Sigmoid colon (tissue), 4 donors: ENCODE data around the gene WDFY4.

Experiments
- POLR2AphosphoS5 ChIP-seq, 4 donors: sonication (generic); formaldehyde crosslinking; IDR thresholded peaks; one replicate each; pipeline ENCODE4 v1.6.1; 2017; ENCODE audit warnings: antibody characterized with exemption in 4 of 4
- TF ChIP-seq, protein P1 (sequence below), 4 experiments: fragments of 450-650 bp in 3 of 4; fragments of 200-600 bp in 1 of 4; IDR thresholded peaks; one replicate each; pipeline ENCODE4 v1.5.1; 2016 to 2019; ENCODE audit warnings: antibody characterized with exemption in 4 of 4, mild to moderate bottlenecking in 3 of 4, moderate library complexity in 2 of 4

GRCh38 chr10:48684463-48684791 is 246 bp upstream of the WDFY4 start:
- TF ChIP-seq, protein P1, sequence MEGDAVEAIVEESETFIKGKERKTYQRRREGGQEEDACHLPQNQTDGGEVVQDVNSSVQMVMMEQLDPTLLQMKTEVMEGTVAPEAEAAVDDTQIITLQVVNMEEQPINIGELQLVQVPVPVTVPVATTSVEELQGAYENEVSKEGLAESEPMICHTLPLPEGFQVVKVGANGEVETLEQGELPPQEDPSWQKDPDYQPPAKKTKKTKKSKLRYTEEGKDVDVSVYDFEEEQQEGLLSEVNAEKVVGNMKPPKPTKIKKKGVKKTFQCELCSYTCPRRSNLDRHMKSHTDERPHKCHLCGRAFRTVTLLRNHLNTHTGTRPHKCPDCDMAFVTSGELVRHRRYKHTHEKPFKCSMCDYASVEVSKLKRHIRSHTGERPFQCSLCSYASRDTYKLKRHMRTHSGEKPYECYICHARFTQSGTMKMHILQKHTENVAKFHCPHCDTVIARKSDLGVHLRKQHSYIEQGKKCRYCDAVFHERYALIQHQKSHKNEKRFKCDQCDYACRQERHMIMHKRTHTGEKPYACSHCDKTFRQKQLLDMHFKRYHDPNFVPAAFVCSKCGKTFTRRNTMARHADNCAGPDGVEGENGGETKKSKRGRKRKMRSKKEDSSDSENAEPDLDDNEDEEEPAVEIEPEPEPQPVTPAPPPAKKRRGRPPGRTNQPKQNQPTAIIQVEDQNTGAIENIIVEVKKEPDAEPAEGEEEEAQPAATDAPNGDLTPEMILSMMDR (IDR thresholded peaks at IDR 0.05), result no peak
- no peak for TF ChIP-seq POLR2AphosphoS5 (IDR thresholded peaks at IDR 0.05)
